ENCODE results near the gene CENATAC.
A peak's percentile ranks its signal among the peaks of the same experiment; 100 is the strongest.

The CENATAC gene

DNA sequence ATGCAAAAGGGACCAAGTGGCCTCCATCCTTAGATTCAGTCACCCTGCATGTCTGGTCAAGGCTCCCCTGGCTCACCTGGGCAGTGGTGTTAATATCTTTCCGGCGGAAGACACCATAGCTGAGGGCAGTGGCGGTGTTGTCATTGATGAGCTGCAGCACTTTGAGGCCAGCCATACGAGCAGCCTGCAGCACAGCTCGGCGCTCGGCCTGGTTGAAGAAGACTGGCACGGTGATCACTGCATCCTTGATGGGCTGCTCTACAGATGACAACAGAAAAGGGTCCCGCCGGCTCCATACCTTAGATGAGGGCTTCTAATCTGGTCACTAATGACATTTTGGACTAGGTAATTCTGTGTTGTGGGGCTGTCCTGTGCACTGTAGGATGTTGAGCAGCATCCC, 56.5 kb downstream of the CENATAC start:
- Histone ChIP-seq H3K27ac (ENCODE audit: low read depth, low read length, poor library complexity, severe bottlenecking) (no peak overlapping the region), H3F3A (ENCODE audit: insufficient read depth, low read length) (no peaks in the 10 kb centered on the region), H3K9ac (ENCODE audit: low read length) (no peak overlapping the region), H4K20me1 (ENCODE audit: insufficient read depth, low read length) (no peaks in the 10 kb centered on the region), H2AFZ (ENCODE audit: low read length) (no peak overlapping the region), H3K4me1 (ENCODE audit: insufficient read depth, low read length, severe bottlenecking) (peaks cover 17% of the 10 kb centered on the region), H3K4me2 (ENCODE audit: low read length) (no peak overlapping the region), H3K9me3 (ENCODE audit: low read length) (no peaks in the 10 kb centered on the region), H3K4me3 (ENCODE audit: low read depth, low read length, poor library complexity, severe bottlenecking) (no peak overlapping the region), H3K9me2 (ENCODE audit: low read depth, low read length) (no peaks in the 10 kb centered on the region), H3K79me2 (ENCODE audit: insufficient read depth, low read length) (peaks cover 7% of the 10 kb centered on the region; the same call in 1 of the 2 replicates), H3K36me3 (ENCODE audit: insufficient read depth, low read length) (peaks cover 63% of the 10 kb centered on the region), H3K27me3 (ENCODE audit: insufficient read depth, low read length) (no peaks in the 10 kb centered on the region)
- TF ChIP-seq EZH2 (IDR thresholded peaks at IDR 0.05; ENCODE audit: borderline replicate concordance, low read length) (no peak), CTCF (IDR thresholded peaks at IDR 0.05; ENCODE audit: low read length) (no peak)

GRCh38 chr11:119055901-119056300, 58.0 kb downstream of the CENATAC start:
- H3K9me2 ChIP-seq (ENCODE audit: low read depth, low read length): no peaks in the 10 kb centered on the region
- H3K27ac ChIP-seq (ENCODE audit: low read depth, low read length, poor library complexity, severe bottlenecking): peak overlapping the region; percentile 44
- H3K4me2 ChIP-seq (ENCODE audit: low read length): peak overlapping the region; percentile 98
- peaks cover 17% of the 10 kb centered on the region for H3K4me1 ChIP-seq (ENCODE audit: insufficient read depth, low read length, severe bottlenecking)
- peaks cover 7% of the 10 kb centered on the region; the same call in 1 of the 2 replicates for H3K79me2 ChIP-seq (ENCODE audit: insufficient read depth, low read length)
- no peaks in the 10 kb centered on the region for H4K20me1 ChIP-seq (ENCODE audit: insufficient read depth, low read length)
- peaks cover 49% of the 10 kb centered on the region for H3K36me3 ChIP-seq (ENCODE audit: insufficient read depth, low read length)
- H3K9ac ChIP-seq (ENCODE audit: low read length): peak overlapping the region; percentile 95
- H3F3A ChIP-seq (ENCODE audit: insufficient read depth, low read length): no peaks in the 10 kb centered on the region
- H3K27me3 ChIP-seq (ENCODE audit: insufficient read depth, low read length): no peaks in the 10 kb centered on the region
- peak overlapping the region; percentile 91 for H3K4me3 ChIP-seq (ENCODE audit: low read depth, low read length, poor library complexity, severe bottlenecking)
- TF ChIP-seq CTCF (IDR thresholded peaks at IDR 0.05; ENCODE audit: low read length): peak; percentile 18; the same call in 1 of the 2 replicates
- TF ChIP-seq EZH2 (IDR thresholded peaks at IDR 0.05; ENCODE audit: borderline replicate concordance, low read length): no peak
- H2AFZ ChIP-seq (ENCODE audit: low read length): no peak overlapping the region
- no peaks in the 10 kb centered on the region for H3K9me3 ChIP-seq (ENCODE audit: low read length)

GRCh38 chr11:119056421-119056999, 58.6 kb downstream of the CENATAC start:
- no peaks in the 10 kb centered on the region for H3K9me2 ChIP-seq (ENCODE audit: low read depth, low read length)
- no peaks in the 10 kb centered on the region for H3F3A ChIP-seq (ENCODE audit: insufficient read depth, low read length)
- peaks cover 17% of the 10 kb centered on the region for H3K4me1 ChIP-seq (ENCODE audit: insufficient read depth, low read length, severe bottlenecking)
- peak overlapping the region; percentile 44 for H3K27ac ChIP-seq (ENCODE audit: low read depth, low read length, poor library complexity, severe bottlenecking)
- H3K27me3 ChIP-seq (ENCODE audit: insufficient read depth, low read length): no peaks in the 10 kb centered on the region
- H4K20me1 ChIP-seq (ENCODE audit: insufficient read depth, low read length): no peaks in the 10 kb centered on the region
- peaks cover 42% of the 10 kb centered on the region for H3K36me3 ChIP-seq (ENCODE audit: insufficient read depth, low read length)
- H3K79me2 ChIP-seq (ENCODE audit: insufficient read depth, low read length): peaks cover 7% of the 10 kb centered on the region; the same call in 1 of the 2 replicates
- no peaks in the 10 kb centered on the region for H3K9me3 ChIP-seq (ENCODE audit: low read length)
- H2AFZ ChIP-seq (ENCODE audit: low read length): no peak overlapping the region
- H3K4me3 ChIP-seq (ENCODE audit: low read depth, low read length, poor library complexity, severe bottlenecking): peak overlapping the region; percentile 91
- TF ChIP-seq CTCF (IDR thresholded peaks at IDR 0.05; ENCODE audit: low read length): no peak
- TF ChIP-seq EZH2 (IDR thresholded peaks at IDR 0.05; ENCODE audit: borderline replicate concordance, low read length): no peak
- H3K4me2 ChIP-seq (ENCODE audit: low read length): peak overlapping the region; percentile 98
- peak overlapping the region; percentile 95 for H3K9ac ChIP-seq (ENCODE audit: low read length)
